Activated CD4-positive, alpha-beta T cell treated with anti-CD3 and anti-CD28 coated beads, Interleukin-2, amount 10 ng/mL, durations not matched to agents 24 days and 14 days (primary cell): Measurements from ENCODE around the gene CALML4. TPM values are rescaled to one million over a fixed set of nuclear protein-coding genes. Genes with fewer than 3 reads are reported as not detected.
A peak's percentile ranks its signal among the peaks of the same experiment; 100 is the strongest.

Experiments
- DNase-seq: peaks from one replicate; pipeline ENCODE4 v3.0.0; 2022
- H3K27ac Mint-ChIP-seq: one replicate; pipeline ENCODE4 v1.8.0; 2022; ENCODE audit warnings: mild to moderate bottlenecking, mixed read lengths
- H3K27me3 Mint-ChIP-seq: one replicate; pipeline ENCODE4 v1.8.0; 2022; ENCODE audit warnings: mixed read lengths
- H3K36me3 Mint-ChIP-seq: one replicate; pipeline ENCODE4 v1.8.0; 2022; ENCODE audit warnings: low read depth, mild to moderate bottlenecking, mixed read lengths
- H3K4me1 Mint-ChIP-seq: one replicate; pipeline ENCODE4 v1.8.0; 2021; ENCODE audit warnings: mixed read lengths
- H3K4me3 Mint-ChIP-seq: one replicate; pipeline ENCODE4 v1.8.0; 2022; ENCODE audit warnings: mild to moderate bottlenecking, moderate library complexity, mixed read lengths
- H3K9me3 Mint-ChIP-seq: one replicate; pipeline ENCODE4 v1.8.0; 2021; ENCODE audit warnings: mixed read lengths
- intact Hi-C: fragments of 100-400 bp; cut with micrococcal nuclease; formaldehyde crosslinking; loops from one replicate; pipeline ENCODE4 v1.15.1; 2023
- total RNA-seq: library from RNA; stranded (reverse); gene quantifications from 2 replicates; pipeline ENCODE4 v1.2.3, GENCODE V29; 2022

CALML4 gene
- total RNA-seq, 1 donor from 2014 or later = 14.6 TPM

DNA sequence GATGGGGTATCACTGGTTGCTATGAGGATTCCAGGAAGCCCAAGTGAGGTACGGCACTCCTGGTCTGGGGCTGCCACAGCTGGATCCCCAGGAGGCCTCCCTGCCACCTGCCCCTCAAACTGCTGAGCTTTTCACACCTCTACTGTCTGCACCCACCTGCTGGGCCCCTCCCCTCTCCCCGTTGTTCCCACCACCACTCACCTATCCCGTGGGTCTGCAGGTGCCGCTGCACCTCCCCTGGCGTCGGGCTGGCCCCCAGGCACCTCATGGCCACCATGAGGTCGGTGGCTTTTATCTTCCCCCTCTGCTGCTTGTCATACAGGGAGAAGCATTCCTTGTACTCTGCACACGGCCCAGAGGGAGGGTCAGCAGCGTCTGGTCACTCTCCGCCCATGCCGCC is 5.8 kb downstream of the CALML4 start:
- Mint-ChIP-seq H3K27ac (no peak overlapping the region), H3K9me3 (no peaks in the 10 kb centered on the region), H3K27me3 (no peaks in the 10 kb centered on the region), H3K4me1 (peaks cover 8% of the 10 kb centered on the region), H3K36me3 (peaks cover 19% of the 10 kb centered on the region), H3K4me3 (no peak overlapping the region)
- intact Hi-C loops = no loop called here
- no peak for DNase-seq

DNA sequence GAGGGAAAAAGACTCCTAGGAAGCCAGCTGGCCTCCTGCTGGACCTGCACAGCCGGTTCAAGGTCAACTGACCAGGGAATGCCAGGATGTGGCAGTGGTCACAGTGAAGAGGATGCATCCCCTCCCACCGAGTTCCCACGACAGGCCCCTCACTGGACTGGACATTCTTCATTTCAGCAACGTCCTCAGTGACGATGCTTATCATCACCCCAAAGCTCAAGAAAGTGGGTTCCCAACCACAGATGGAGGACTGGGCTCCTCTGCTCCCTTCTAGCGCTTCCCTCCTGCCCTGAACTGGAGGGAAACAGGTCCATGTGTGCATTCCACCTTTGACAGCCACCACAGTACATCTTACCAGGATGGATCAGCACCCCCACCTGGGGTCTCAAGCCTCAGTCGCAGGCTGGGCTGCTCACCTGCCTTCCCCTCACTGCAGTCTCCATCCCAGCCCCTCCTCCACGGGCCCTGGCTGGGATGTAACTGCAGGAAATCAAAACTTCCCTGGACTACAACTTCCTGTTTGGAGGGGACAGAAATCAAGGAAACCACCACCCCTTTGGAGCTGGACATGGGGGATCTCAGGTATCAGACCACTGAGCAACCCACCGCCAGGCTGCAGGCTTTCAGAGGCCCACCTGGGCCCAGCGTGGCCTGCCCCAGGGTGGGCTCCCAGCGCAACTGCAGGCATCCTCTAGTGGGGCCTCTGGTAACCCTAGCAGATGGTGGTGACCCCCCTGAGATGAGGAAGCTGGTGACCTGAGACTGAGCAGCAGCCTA is 7.3 kb downstream of the CALML4 start:
- peaks cover 2% of the 10 kb centered on the region for H3K4me1 Mint-ChIP-seq
- intact Hi-C loops = no loop called here
- H3K36me3 Mint-ChIP-seq = peaks cover 27% of the 10 kb centered on the region
- no peak for DNase-seq
- no peak overlapping the region for H3K4me3 Mint-ChIP-seq
- H3K27ac Mint-ChIP-seq = no peak overlapping the region
- no peaks in the 10 kb centered on the region for H3K9me3 Mint-ChIP-seq
- H3K27me3 Mint-ChIP-seq = no peaks in the 10 kb centered on the region

DNA sequence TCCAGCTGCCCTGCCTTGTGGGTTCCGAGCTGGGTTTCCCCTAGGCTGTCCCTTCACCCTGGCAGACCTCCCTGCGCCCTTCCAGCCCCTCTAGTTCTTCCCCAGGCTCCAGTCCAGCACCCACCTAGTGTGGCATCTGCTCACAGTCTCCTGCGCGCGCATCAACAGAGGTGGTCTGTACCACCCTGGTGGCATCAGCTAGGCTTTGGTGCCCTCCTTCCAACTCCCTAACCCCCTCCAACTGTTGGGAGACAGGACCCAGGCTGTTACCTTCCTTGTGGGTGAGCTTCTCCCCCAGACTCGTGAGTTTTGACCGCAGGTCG is 8.0 kb downstream of the CALML4 start:
- no peak for DNase-seq
- intact Hi-C loops = no loop called here
- Mint-ChIP-seq H3K9me3 (no peaks in the 10 kb centered on the region), H3K27me3 (no peaks in the 10 kb centered on the region), H3K4me1 (peaks cover 2% of the 10 kb centered on the region), H3K36me3 (peaks cover 33% of the 10 kb centered on the region), H3K27ac (peak overlapping the region; percentile 53), H3K4me3 (no peak overlapping the region)

DNA sequence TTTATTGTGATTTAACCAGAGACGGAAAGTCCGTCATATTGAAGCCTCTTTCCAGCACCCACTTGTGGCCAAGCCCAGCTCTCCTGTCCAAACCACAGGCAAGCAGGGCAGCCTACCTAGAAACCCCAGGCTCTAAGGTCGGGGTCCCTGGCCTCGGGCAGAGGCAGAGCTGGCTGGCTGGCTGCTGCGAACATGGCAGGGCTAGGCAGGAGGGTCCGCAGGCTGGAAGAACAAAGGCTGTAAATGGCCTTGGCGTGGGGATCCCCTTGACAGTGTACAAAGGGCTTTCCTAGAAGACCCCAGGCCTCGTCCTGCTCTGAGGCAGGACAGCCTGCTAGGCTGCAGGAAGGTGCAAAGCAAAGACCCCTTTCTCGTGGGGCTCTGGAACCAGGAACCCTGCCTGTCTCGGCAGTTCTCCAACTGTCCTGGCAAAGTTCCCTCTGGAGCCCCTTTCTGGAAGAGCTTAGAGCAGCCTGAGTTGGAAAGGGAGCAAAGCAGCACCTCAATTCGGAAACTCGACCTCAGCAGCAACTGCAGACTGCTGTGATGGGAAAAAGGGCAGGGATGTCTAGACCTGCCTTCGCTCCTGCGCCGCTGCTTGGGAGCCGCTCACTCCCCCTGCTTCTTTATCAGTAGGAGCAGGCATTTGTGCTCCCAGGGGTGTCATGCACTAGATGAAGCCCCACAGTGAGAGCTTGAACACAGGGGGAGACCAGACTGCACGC is 8.5 kb downstream of the CALML4 start:
- intact Hi-C loops = no loop called here
- H3K9me3 Mint-ChIP-seq = no peaks in the 10 kb centered on the region
- peak overlapping the region; percentile 53 for H3K27ac Mint-ChIP-seq
- no peaks in the 10 kb centered on the region for H3K27me3 Mint-ChIP-seq
- peaks cover 35% of the 10 kb centered on the region for H3K36me3 Mint-ChIP-seq
- DNase-seq = no peak
- no peak overlapping the region for H3K4me3 Mint-ChIP-seq
- no peaks in the 10 kb centered on the region for H3K4me1 Mint-ChIP-seq

DNA sequence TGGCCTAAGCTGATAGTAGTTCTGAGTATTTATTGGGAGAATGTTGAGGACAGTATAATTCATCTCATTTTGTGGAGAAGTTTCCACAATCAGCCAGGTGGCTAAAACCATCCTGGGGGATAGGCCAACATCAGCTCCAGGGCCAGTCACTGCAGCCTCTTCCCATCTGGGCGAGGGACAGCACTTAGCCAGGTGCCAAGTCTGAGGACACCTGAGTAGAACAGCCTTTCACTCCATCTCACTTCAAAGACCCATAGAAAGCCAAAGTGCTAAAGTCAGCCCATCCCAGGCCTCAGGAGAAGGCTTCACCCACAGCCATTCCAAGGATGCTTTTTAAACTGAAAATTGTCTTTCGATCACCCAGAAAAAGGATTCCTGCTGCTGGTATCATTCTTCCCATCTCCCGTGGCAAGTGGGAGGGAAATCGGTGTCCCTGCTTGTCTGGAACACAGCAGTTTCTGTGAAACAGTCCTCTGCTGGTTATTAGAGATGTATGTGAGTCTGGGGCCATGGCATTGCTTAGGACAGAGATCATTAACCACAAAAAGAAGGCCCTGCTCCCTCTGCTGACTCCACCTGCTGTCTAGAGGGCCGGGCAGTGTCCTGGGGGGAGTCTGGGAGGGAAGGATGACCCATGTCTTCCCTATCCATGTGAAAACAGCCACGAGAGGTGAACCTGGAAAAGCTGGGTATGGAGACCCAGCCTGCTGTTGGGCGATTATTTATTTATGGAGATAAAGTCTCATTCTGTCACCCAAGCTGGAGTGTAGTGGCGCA is 9.6 kb downstream of the CALML4 start:
- no peaks in the 10 kb centered on the region for H3K4me1 Mint-ChIP-seq
- intact Hi-C loops = no loop called here
- H3K4me3 Mint-ChIP-seq = no peak overlapping the region
- no peaks in the 10 kb centered on the region for H3K27me3 Mint-ChIP-seq
- no peaks in the 10 kb centered on the region for H3K9me3 Mint-ChIP-seq
- H3K36me3 Mint-ChIP-seq = peaks cover 40% of the 10 kb centered on the region
- no peak overlapping the region for H3K27ac Mint-ChIP-seq
- no peak for DNase-seq

DNA sequence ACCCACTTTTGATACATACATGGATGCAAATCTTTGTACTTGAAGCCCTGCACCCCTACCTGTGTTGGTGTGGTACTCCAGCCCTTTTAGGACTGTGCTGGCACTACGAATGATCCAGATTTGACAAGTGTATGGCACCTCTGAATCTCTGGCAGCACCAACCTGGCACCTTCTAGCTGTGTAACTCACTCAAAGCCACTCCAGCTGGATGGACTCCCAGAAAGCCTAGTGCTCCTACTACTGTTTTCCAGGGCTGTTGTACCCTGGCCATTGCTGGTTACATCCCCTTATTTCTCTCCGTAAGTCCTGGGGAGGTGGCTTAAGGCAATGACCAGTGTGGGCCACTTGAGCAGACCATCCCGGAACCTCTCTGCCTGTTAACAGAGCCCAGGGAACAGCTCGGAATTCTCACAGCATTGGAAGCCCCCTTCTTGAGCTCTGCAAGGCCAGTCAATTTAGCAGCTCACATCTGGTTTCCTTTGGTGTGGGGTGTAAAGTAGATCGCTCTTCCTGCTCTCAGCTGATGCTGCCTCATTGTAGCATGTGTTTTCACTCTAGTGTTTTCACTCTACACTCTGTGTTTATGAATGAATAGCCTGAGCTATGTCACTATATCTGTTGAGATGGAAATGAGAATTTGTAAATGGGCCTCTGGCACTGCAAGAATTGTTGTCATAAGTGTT is 12.2 kb downstream of the CALML4 start:
- H3K4me1 Mint-ChIP-seq = no peaks in the 10 kb centered on the region
- no peaks in the 10 kb centered on the region for H3K9me3 Mint-ChIP-seq
- intact Hi-C loops = no loop called here
- H3K27ac Mint-ChIP-seq = no peak overlapping the region
- no peaks in the 10 kb centered on the region for H3K27me3 Mint-ChIP-seq
- H3K36me3 Mint-ChIP-seq = peaks cover 60% of the 10 kb centered on the region
- no peak overlapping the region for H3K4me3 Mint-ChIP-seq
- no peak for DNase-seq

DNA sequence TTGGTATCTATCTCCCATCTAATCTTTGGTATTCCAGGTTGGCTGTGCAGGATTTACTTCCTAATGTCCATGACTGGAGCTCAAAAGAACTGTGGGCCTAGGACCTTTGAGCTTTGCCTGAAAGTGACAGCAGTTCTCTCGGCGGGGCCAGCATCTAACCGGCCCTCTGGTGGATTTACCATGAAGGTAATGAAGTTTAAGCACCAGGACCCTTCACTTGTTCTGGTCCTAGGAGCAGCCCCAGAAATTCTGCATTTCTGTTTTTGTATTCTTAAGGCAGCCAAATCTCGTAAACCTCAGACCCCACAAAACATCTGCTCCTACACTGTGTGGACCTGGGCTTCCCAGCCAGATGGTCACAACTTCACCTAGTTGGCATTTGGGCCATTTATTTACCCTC is 13.0 kb downstream of the CALML4 start:
- Mint-ChIP-seq H3K27ac (peak overlapping the region; percentile 11), H3K9me3 (no peaks in the 10 kb centered on the region), H3K36me3 (peaks cover 60% of the 10 kb centered on the region), H3K27me3 (no peaks in the 10 kb centered on the region), H3K4me1 (no peaks in the 10 kb centered on the region), H3K4me3 (no peak overlapping the region)
- no peak for DNase-seq
- intact Hi-C loops = no loop called here

DNA sequence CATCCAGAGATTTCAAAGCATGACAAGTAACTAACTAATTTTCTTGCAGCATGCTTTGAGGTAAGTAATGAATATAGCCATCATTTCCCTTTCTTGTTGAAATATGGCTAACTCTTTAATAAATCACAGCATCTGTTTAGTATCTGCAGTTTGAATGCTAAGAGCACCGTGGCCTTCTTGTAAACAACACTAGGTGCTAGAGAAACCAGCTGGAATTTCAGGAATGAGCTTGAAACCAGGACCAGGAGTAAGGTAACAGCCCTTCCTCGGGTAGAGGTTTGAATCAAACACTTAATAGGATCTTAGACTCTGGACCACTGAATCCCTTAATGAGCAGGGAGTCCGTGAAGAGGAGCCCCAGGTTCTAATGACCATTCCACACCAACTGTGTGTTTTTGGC is 13.6 kb downstream of the CALML4 start:
- H3K9me3 Mint-ChIP-seq = no peaks in the 10 kb centered on the region
- H3K4me1 Mint-ChIP-seq = no peaks in the 10 kb centered on the region
- intact Hi-C loops = no loop called here
- DNase-seq = no peak
- H3K36me3 Mint-ChIP-seq = peaks cover 60% of the 10 kb centered on the region
- H3K27ac Mint-ChIP-seq = no peak overlapping the region
- no peaks in the 10 kb centered on the region for H3K27me3 Mint-ChIP-seq
- no peak overlapping the region for H3K4me3 Mint-ChIP-seq

DNA sequence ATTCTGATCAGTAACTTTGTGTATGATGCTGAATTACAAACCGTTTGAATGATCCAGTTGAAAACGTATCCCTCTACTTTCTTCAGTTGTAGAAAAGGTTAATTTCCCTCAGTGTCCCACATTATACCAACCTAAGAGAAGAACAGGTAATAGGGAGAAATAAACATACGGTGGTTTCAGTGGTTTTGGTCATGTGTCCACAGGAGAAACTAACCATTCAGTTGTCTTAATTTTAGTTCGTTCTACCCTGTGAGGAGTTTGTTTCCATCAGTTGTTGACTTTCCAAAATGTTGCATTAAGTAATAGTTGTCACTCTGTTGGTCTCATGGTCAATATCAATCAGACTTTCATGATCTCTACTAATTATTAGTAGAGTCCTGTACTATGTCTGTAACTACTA is 15.1 kb downstream of the CALML4 start:
- Mint-ChIP-seq H3K4me3 (no peak overlapping the region), H3K9me3 (no peaks in the 10 kb centered on the region), H3K36me3 (peaks cover 63% of the 10 kb centered on the region), H3K27me3 (no peaks in the 10 kb centered on the region), H3K4me1 (no peaks in the 10 kb centered on the region), H3K27ac (no peak overlapping the region)
- DNase-seq = peak; percentile 2
- intact Hi-C loops = no loop called here

DNA sequence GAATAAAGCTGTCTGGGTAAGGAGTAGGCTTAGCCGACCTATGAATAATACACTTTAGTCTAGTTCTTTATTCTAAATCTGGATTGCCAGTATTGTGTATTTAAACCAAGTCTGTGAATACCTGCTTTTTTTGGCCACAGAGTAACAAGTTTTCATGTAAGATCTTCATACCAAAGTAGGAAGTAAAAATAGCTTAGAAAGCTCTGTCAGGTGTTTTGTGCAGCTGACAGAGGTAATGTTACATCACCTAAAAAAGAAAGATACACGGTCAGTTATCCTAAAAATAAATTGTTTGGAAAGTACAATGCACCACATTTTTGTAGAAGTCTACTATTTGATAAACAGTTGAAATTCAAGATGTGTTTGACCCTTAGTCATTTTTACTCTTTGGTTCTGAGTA is 16.5 kb downstream of the CALML4 start:
- intact Hi-C loops = loop anchor here (10.0 kb wide), 1 partner anchor 134 kb away; the partner anchor contains the start of gene PIAS1
- Mint-ChIP-seq H3K4me1 (no peaks in the 10 kb centered on the region), H3K36me3 (peaks cover 66% of the 10 kb centered on the region), H3K27me3 (no peaks in the 10 kb centered on the region), H3K4me3 (no peak overlapping the region), H3K27ac (no peak overlapping the region), H3K9me3 (no peaks in the 10 kb centered on the region)
- DNase-seq = no peak

DNA sequence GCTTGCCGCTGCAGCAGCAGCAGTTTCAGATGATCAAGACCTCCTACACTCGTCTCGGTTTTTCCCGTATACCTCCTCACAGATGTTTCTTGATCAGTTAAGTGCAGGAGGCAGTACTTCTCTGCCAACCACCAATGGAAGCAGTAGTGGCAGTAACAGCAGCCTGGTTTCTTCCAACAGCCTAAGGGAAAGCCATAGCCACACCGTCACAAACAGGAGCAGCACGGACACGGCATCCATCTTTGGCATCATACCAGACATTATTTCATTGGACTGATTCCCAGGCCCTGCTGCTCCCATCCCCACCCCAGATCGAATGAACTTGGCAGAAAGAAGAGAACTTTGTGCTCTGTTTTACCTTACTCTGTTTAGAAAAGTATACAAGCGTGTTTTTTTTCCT is 17.6 kb downstream of the CALML4 start:
- no peaks in the 10 kb centered on the region for H3K9me3 Mint-ChIP-seq
- H3K27ac Mint-ChIP-seq = no peak overlapping the region
- peak; percentile 47 for DNase-seq
- intact Hi-C loops = loop anchor here (10.0 kb wide), 1 partner anchor 133 kb away; the partner anchor contains the start of gene PIAS1
- H3K4me3 Mint-ChIP-seq = no peak overlapping the region
- H3K36me3 Mint-ChIP-seq = peaks cover 65% of the 10 kb centered on the region
- no peaks in the 10 kb centered on the region for H3K27me3 Mint-ChIP-seq
- H3K4me1 Mint-ChIP-seq = no peaks in the 10 kb centered on the region

DNA sequence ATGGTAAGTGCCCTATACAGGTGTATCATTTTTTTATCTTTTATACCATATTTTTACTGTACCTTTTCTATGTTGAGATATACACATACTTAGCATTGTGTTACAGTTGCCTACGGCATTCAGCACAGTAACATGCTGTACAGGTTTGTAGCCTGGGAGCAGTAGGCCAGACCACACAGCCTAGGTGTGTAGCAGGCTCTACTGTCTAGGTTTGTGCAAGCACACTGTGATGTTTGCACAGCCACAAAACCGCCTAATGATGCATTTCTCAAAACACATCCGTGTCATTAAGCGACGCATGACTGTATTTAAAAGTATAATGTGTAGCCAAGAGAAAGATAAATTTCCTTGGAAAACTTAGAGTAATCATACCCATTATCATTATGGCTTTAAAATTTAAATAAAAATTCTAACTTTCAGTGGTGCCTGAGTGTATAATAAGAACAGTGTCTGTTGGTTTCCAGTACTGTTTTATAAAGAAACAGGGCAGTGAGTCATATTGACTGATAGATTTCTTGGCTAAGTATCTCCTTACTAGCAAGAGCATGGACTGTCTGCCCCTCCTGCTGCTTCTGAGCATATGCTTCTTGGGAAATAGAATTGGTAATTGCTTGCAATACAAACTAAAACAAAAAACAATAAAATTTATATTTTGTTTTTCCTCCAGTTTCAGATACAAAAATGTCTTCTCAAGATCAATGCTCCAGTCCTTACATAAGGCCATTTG is 18.3 kb downstream of the CALML4 start:
- Mint-ChIP-seq H3K27ac (no peak overlapping the region), H3K36me3 (peaks cover 59% of the 10 kb centered on the region), H3K4me1 (no peaks in the 10 kb centered on the region), H3K9me3 (no peaks in the 10 kb centered on the region), H3K4me3 (no peak overlapping the region), H3K27me3 (no peaks in the 10 kb centered on the region)
- intact Hi-C loops = loop anchor here (10.0 kb wide), 1 partner anchor 132 kb away; the partner anchor contains the start of gene PIAS1
- peak; percentile 45 for DNase-seq
